ENCODE measurements around the gene USP30.

GRCh38 chr12:109053382-109054123, 1.2 kb downstream of the USP30 start:
- TF ChIP-seq CTCF (conservative IDR thresholded peaks at IDR 0.05), result no peak
- TF ChIP-seq EZH2 (IDR thresholded peaks at IDR 0.05; ENCODE audit: low read depth), result no peak
